Cardiac fibroblast (primary cell): ENCODE results near the gene ENTREP1.

Source experiments
- DNase-seq, 2 donors: peaks; one replicate each; pipeline versions ENCODE4 v3.0.0 to v3.0.0-alpha.2; 2010; ENCODE audit warnings: low read depth in 2 of 2
- H3K4me3 ChIP-seq, 2 donors: replicated peaks in 1 of 2; 1 replicate in 1 of 2; 2 replicates in 1 of 2; pipeline ENCODE4 v1.5.1; 2011; ENCODE audit warnings: low read depth in 2 of 2, low read length in 2 of 2, mild to moderate bottlenecking in 2 of 2, moderate library complexity in 1 of 2
- TF ChIP-seq, protein P1 (sequence below): IDR thresholded peaks from one replicate; pipeline ENCODE4 v1.5.1; 2011; ENCODE audit warnings: low read depth, mild to moderate bottlenecking, low read length, inconsistent platforms

ENTREP1 gene

DNA sequence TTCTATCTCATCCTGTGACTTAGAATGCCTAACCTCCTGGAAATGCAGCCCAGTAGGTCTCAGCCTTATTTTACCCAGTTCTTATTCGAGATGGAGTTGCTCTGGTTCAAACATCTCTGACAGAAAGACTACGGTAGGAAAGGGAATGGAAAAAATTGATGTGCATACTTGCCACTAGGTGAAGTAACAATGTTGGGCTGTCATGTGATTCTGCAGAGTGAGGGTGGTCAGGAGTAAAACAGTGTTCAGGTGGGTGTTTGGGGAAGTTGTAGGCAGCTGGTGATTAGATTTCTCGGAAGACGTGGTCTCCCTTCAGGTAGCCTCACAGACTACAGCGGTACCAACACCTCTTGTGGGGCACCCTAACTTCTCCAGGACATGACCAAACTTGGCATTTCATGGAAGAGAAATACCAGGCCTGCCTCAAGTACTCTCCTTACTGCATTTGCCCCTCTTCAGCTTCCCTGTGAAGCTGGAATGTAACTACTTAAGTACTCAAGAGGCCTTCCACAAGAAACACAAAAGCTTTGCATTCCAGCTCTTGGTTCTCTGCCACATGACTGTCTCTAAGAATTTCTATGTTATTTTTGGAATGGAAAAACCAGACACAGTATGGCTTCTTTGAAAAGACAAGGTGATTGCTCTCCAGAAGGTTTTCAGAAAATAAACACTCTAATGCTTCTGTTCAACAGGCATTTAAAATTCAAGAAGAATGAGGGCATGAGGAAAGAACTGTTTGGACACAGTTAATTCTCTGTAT is 17.4 kb upstream of the ENTREP1 start:
- peak; percentile 77 to 82 for DNase-seq
- no peak overlapping the region for H3K4me3 ChIP-seq
- TF ChIP-seq, protein P1, sequence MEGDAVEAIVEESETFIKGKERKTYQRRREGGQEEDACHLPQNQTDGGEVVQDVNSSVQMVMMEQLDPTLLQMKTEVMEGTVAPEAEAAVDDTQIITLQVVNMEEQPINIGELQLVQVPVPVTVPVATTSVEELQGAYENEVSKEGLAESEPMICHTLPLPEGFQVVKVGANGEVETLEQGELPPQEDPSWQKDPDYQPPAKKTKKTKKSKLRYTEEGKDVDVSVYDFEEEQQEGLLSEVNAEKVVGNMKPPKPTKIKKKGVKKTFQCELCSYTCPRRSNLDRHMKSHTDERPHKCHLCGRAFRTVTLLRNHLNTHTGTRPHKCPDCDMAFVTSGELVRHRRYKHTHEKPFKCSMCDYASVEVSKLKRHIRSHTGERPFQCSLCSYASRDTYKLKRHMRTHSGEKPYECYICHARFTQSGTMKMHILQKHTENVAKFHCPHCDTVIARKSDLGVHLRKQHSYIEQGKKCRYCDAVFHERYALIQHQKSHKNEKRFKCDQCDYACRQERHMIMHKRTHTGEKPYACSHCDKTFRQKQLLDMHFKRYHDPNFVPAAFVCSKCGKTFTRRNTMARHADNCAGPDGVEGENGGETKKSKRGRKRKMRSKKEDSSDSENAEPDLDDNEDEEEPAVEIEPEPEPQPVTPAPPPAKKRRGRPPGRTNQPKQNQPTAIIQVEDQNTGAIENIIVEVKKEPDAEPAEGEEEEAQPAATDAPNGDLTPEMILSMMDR: no peak

DNA sequence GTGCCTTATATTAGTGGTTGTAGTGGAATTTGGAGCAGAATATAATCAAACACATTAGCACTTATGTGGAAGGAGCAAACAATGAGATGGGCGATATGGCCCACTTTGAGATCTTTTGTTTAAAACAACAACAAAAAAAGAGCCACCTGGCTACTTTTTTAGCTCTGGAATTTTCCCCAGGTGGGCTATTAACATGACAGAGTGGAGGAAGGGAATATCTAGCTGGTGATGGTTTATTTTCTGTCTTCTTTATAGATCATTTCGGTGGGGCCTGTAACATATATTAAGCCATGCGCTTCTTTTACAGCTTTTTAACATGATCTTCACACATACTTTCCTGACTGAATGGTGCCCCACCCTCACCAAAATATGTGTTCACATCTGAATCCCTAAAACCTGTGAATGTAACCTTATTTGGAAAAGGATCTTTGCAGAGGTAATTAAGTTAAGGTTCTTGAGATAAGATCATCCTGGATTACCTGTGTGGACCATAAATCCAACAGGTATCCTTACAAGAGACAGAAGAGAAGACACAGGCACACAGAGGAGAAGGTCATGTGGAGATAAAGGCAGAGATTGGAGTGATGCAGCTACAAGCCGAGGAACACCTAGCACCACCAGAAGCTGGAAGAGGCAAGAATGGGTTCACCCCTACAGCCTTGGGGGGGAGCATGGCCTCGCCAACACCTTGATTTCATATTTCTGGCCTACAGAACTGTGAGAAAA is 16.6 kb upstream of the ENTREP1 start:
- TF ChIP-seq, protein P1: no peak
- DNase-seq: no peak
- no peak overlapping the region for H3K4me3 ChIP-seq

DNA sequence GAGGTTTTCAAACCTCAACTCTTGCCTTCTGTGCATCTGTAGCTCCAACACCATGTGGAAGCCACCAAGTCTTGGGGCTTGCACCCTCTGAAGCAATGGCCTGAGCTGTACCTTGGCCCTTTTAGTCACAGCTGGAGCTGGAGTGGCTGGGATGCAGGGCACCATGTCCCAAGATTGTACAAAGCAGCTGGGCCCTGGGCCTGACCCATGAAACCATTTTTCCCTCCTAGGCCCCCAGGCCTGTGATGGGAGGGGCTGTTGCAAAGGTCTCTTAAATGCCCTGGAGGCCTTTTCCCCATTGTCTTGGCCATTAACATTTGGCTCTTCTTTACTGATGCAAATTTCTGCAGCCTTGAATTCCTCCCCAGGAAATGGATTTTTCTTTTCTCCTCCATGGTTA is 11.8 kb upstream of the ENTREP1 start:
- no peak overlapping the region for H3K4me3 ChIP-seq
- TF ChIP-seq, protein P1: no peak
- DNase-seq: no peak

DNA sequence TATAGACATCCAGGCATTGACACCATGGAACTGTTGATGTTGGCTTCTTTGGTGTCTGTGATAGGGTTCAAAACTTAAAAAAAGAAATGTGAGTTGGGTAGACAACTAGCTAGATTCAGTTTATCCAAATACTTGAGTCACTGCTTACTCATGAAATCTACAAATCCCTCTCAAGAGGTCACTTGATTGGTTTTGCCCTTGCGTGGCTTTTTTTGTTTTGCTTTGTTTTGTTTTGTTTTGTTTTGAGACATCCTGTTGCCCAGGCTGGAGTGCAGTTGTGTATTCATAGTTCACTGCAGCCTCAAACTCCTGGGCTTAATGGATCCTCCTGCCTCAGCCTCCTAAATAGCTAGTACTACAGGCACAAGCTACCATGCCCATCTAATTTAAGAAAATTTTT is 10.5 kb upstream of the ENTREP1 start:
- H3K4me3 ChIP-seq: no peak overlapping the region
- TF ChIP-seq, protein P1: no peak
- DNase-seq: peak in 1 of 2 donors; percentile 75

DNA sequence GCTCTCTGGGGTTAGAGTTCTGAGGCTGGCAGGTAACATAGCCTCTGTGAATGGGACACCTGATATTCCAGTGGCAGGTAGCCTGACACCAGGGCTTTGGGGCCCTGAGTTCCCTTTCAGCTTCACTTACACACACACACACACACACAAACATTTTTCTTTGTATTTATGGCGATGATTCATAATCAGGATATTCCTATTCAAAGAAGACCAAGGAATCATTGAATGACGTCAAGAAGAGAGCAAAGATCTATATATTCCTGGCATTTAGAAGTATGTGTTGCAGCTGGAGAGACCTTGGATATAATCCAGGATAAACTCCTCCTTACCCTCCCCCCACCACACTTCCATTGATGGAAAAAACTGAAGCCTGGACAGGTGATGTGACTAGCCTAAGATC is 7.9 kb upstream of the ENTREP1 start:
- H3K4me3 ChIP-seq: no peak overlapping the region
- peak in 1 of 2 donors; percentile 64 for DNase-seq
- TF ChIP-seq, protein P1: no peak

DNA sequence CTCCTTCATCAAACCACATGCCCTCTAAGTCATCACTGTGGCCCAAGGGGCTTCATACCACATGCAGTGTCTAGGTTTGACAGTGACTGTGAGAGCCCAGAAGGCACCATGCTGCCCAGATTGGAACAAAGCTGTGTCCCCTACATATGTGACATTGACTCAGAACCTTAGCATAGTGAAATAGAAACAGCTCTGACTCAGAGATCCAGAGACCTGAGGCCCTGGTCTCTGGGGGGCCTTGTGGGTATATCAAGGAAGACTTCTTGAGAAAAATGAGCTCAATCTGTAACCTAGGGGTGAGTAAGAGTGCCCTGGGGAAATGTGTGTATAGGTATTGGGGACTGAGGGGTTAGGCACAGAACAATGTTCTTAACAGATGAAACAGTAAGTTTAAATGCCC is 7.1 kb upstream of the ENTREP1 start:
- no peak overlapping the region for H3K4me3 ChIP-seq
- TF ChIP-seq, protein P1: no peak
- peak in 1 of 2 donors; percentile 15 for DNase-seq
